HFFc6 (cell line): ENCODE measurements around the gene SRSF4. TPM values are rescaled to one million over a fixed set of nuclear protein-coding genes. Genes with fewer than 3 reads are reported as not detected.

Experiments
- DNase-seq: peaks from one replicate; pipeline ENCODE4 v3.0.0-alpha.2; 2018
- H3K27ac Mint-ChIP-seq: 2 replicates; pipeline ENCODE4 v1.8.0; 2020; ENCODE audit warnings: mild to moderate bottlenecking, mixed read lengths
- H3K27me3 Mint-ChIP-seq: 2 replicates; pipeline ENCODE4 v1.8.0; 2021; ENCODE audit warnings: mild to moderate bottlenecking, moderate library complexity, mixed read lengths; ENCODE audit not compliant: insufficient read depth
- H3K36me3 Mint-ChIP-seq: 2 replicates; pipeline ENCODE4 v1.8.0; 2021; ENCODE audit warnings: low read depth, mixed read lengths
- H3K4me1 Mint-ChIP-seq: 2 replicates; pipeline ENCODE4 v1.8.0; 2020; ENCODE audit warnings: low read depth, mixed read lengths
- H3K4me3 Mint-ChIP-seq: 2 replicates; pipeline ENCODE4 v1.8.0; 2020; ENCODE audit warnings: mild to moderate bottlenecking, moderate library complexity, mixed read lengths
- H3K9me3 Mint-ChIP-seq: 2 replicates; pipeline ENCODE4 v1.8.0; 2020; ENCODE audit warnings: mild to moderate bottlenecking, mixed read lengths
- CTCF ChIP-seq: fragments of 200-600 bp; sonication (generic); IDR thresholded peaks from 2 replicates; pipeline ENCODE4 v1.5.0; 2021; ENCODE audit warnings: antibody characterized with exemption, mild to moderate bottlenecking
- total RNA-seq, 6 experiments: library from RNA; stranded (reverse); fragmentation: NEBNext Ultra II Directional; extraction: Animal tissue kit (Norgen Biotek cat#: 25700); gene quantifications; 2 replicates in 1 of 6; 3 replicates in 5 of 6; pipeline ENCODE4 v1.2.3, GENCODE V29; 2021

SRSF4 gene
- total RNA-seq, 6 experiments from 2014 or later: 47.6 to 54.5 (median 51.5) TPM

- no peak for DNase-seq
- TF ChIP-seq CTCF: no peak
- Mint-ChIP-seq H3K36me3 (peaks cover 41% of the 10 kb centered on the region), H3K4me3 (no peak overlapping the region), H3K27me3 (peaks cover 2% of the 10 kb centered on the region; the same call in 1 of the 2 replicates), H3K9me3 (no peaks in the 10 kb centered on the region), H3K27ac (peak overlapping the region; percentile 66), H3K4me1 (peaks cover 50% of the 10 kb centered on the region)
These were observed 19.1 kb downstream of the SRSF4 start for GRCh38 chr1:29162476-29163138.

GRCh38 chr1:29162025-29162424 is 19.7 kb downstream of the SRSF4 start:
- peaks cover 2% of the 10 kb centered on the region; the same call in 1 of the 2 replicates for H3K27me3 Mint-ChIP-seq
- H3K36me3 Mint-ChIP-seq: peaks cover 39% of the 10 kb centered on the region
- H3K4me3 Mint-ChIP-seq: no peak overlapping the region
- DNase-seq: no peak
- TF ChIP-seq CTCF: no peak
- no peak overlapping the region for H3K27ac Mint-ChIP-seq
- peaks cover 47% of the 10 kb centered on the region for H3K4me1 Mint-ChIP-seq
- H3K9me3 Mint-ChIP-seq: no peaks in the 10 kb centered on the region

- Mint-ChIP-seq H3K27me3 (no peaks in the 10 kb centered on the region; the same call in 1 of the 2 replicates), H3K36me3 (peaks cover 30% of the 10 kb centered on the region), H3K4me1 (peaks cover 31% of the 10 kb centered on the region), H3K4me3 (no peak overlapping the region), H3K9me3 (no peaks in the 10 kb centered on the region), H3K27ac (no peak overlapping the region)
- no peak for DNase-seq
- TF ChIP-seq CTCF: no peak
These were observed 21.9 kb downstream of the SRSF4 start for GRCh38 chr1:29159773-29160172.

- Mint-ChIP-seq H3K4me3 (no peak overlapping the region), H3K36me3 (peaks cover 23% of the 10 kb centered on the region; the same call in 1 of the 2 replicates), H3K27ac (no peak overlapping the region), H3K27me3 (no peaks in the 10 kb centered on the region; the same call in 1 of the 2 replicates), H3K9me3 (no peaks in the 10 kb centered on the region), H3K4me1 (peaks cover 6% of the 10 kb centered on the region; the same call in 1 of the 2 replicates)
- TF ChIP-seq CTCF: no peak
- no peak for DNase-seq
These were observed 24.5 kb downstream of the SRSF4 start for GRCh38 chr1:29157269-29157601.

DNA sequence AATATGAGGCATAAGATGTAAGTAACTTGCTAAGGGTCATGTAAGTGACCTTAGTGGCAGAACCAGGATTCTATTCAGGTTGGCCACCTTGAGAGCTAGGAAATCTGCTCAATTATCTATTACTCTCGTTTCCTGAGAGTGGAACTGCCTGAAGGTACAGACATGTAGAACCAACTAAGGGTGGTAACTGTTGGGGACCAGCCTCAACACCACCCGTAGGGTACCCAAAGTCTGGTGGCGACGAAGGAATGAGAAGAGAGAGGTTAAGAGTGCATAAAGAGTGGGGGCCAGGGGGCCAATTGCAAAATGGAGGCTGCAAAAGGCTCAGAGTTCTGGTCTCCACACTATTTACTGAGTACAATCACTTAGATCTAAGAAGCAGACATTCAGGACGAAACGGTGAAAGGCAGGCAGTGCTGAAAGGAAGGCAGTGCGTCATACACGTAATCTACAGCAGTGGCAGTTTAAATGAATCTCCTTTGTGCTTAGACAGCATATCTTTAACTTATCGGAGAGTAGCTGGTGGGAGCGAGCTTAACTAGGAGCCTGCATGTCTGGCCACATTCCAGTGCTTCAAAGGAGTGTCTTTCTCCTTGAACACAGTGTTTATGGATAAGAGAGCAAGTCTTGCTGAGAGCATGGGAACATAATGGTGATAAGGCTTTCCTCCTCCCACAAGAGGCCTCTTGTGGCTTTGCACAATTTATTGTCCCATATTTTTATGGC is 25.0 kb downstream of the SRSF4 start:
- Mint-ChIP-seq H3K27ac (peak overlapping the region; percentile 47; the same call in 1 of the 2 replicates), H3K27me3 (no peaks in the 10 kb centered on the region; the same call in 1 of the 2 replicates), H3K36me3 (peaks cover 28% of the 10 kb centered on the region), H3K9me3 (no peaks in the 10 kb centered on the region), H3K4me1 (peaks cover 6% of the 10 kb centered on the region; the same call in 1 of the 2 replicates), H3K4me3 (no peak overlapping the region)
- DNase-seq: no peak
- TF ChIP-seq CTCF: no peak
